Epidermal melanocyte (primary cell): ENCODE measurements around the gene HUNK.
"Not testable (repeated sequence)": the region's sequence is repeated elsewhere in the genome, so short reads cannot be mapped to it uniquely, and the experiment has no call there.

Experiments
- DNase-seq: peaks from one replicate; pipeline ENCODE4 v3.0.0; 2011; ENCODE audit warnings: low spot score; ENCODE audit not compliant: insufficient read length

HUNK gene

GRCh38 chr21:31872452-31873274, at the start of gene HUNK:
Gene HUNK (plus strand): TSS chr21:31873020. CDS start chr21:31873675, 655 bp downstream.
- DNase-seq = no peak

- DNase-seq = no peak
Measured at GRCh38 chr21:31829736-31830472, 42.9 kb upstream of the HUNK start.

- DNase-seq = no peak
Measured at GRCh38 chr21:31830701-31831100, 42.1 kb upstream of the HUNK start.

GRCh38 chr21:31837041-31837440, 35.8 kb upstream of the HUNK start:
- DNase-seq = no peak

GRCh38 chr21:31837618-31838390, 35.0 kb upstream of the HUNK start:
- no peak for DNase-seq

- no peak for DNase-seq
Measured at GRCh38 chr21:31838586-31839355, 34.0 kb upstream of the HUNK start.

DNA sequence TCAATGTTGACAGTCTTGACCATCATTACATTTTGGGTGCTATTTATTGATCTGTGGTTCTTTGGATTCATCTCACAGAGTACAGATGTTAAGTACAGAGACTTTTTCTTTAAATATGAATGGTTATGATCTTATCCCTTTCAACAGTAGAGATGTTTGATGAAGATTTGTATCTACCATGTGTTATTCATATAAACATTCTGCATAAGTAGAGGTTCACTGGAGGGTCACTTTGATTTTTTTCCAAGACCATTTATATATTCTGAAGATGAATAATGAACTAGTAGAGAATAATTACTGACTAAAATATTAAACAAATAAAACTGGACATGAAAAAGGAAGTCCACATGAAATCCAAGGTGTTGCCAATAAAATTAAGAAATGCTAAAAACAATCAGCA, 28.6 kb upstream of the HUNK start:
- no peak for DNase-seq

- no peak for DNase-seq
Measured at GRCh38 chr21:31845151-31845729, 27.6 kb upstream of the HUNK start.

GRCh38 chr21:31846690-31847089, 26.1 kb upstream of the HUNK start:
- no peak for DNase-seq

DNA sequence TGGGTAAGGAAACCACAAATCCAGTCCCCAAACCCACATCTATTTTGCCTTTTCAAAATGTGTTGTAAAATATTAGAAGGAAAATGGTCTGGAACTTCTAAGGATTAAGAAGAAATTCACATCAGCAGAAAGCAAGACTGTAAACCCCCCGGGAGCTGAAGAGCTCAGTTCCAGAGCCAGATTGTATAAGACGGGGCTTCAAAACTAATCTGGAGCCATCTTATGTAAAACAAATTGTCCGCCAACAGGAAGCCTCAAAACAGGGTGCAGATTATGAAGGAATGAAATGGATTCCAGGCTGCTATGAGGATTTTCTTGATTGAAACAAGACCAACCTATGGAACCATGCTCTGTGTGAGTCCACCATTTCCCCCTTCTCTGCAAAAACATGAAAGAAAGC, 25.1 kb upstream of the HUNK start:
- DNase-seq = no peak

GRCh38 chr21:31848326-31848985, 24.4 kb upstream of the HUNK start:
- DNase-seq = no peak

GRCh38 chr21:31850886-31851285, 21.9 kb upstream of the HUNK start:
- no peak for DNase-seq

DNA sequence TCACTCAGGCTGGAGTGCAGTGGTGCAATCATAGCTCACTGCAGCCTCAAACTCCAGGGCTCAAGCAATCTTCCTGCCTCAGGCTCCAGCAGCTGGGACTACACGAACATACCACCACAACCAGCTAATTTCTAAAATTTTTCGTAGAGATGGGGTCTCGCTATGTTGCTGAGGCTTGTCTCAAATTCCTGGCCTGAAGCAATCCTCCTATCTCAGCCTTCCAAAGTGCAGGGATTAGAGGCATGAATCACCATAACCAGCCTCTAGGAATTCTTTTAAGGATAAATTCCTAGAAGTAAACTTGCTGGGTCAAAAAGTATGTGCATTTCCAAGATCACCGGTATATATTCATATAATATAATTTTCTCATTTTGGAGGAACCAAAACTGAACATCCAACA, 17.6 kb upstream of the HUNK start:
- DNase-seq = no peak

- DNase-seq = no peak
Measured at GRCh38 chr21:31857096-31857495, 15.7 kb upstream of the HUNK start.

DNA sequence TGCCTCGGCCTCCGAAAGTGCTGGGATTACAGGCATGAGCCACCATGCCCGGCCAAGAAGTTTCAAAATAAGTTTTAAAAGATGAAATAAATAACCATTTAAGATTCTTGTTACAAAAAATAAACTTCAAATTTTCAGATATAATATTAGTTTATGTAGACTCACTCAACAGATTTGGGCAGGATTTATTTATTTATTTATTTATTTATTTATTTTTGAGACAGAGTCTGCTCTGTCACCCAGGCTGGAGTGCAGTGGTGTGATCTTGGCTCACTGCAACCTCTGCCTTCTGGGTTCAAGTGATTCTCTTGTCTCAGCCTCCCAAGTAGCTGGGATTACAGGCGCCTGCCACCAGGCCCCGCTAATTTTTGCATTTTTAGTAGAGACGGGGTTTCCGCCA, 15.2 kb upstream of the HUNK start:
- DNase-seq = not testable (repeated sequence)

DNA sequence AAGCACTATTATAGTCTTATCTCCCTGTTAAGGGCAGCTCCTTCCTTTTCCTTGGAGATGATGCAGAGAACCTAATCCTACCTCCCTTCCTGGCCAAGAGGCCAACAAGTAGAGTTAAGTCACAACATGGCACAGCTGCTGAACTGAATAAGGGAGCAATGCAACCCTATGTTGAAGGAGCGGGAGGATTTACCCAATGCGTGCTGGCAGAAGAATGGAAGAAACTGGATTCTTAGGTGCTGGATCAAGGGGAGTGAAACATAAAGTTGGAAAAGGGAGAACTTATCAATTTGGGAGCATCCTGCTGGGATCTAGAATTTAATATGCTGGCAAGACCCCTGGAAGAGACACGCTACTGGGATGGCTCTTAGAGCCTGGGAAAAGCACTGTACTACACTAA, 12.0 kb upstream of the HUNK start:
- no peak for DNase-seq

DNA sequence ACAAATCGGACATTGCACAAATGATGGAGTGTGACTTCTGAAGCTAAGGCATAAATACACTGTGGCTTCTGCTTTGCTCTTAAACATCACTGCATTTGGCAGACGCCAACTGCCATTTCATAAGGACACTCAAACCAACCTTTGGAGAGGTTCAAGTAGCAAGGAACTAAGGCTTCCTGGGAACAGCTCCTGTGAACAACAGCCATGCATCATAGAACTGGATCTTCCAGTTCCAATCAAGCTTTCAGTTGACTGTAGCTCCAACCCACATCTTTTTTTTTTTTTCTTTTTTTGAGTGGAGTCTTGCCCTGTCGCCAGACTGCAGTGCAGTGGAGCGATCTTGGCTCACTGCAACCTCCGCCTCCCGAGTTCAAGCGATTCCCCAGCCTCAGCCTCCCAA, 10.7 kb upstream of the HUNK start:
- DNase-seq = no peak

DNA sequence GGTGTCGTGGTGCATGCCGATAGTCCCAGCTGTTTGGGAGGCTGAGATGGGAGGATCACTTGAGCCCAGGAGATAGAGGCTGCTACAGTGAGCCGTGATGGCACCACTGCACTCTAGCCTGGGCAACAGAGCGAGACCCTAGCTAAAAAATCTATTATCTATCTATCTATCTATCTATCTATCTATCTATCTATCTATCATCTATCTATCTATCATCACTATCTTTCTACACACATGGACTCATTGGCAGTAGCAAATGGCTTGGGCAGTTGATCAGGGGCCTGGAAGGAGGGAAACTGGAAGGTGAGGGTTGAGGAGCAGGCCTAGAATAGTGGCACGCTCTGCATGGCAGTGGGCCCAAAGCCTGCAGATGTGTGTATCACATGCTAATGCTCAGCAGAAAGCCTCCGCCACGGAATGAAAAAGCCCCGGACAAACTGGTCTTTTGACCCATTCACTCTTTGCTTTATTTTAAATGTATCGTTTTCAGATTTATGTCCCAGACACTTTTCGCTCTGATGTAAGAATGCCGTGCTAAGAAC, 7.3 kb upstream of the HUNK start:
- DNase-seq = no peak

- no peak for DNase-seq
Measured at GRCh38 chr21:31866077-31866511, 6.7 kb upstream of the HUNK start.

GRCh38 chr21:31869750-31870149, 3.1 kb upstream of the HUNK start:
- no peak for DNase-seq
